HCT116 (cell line): ENCODE measurements around the gene TEKT2. TPM values are rescaled to one million over a fixed set of nuclear protein-coding genes. Genes with fewer than 3 reads are reported as not detected.

Source experiments
- ATAC-seq: fragments of 200-7000 bp; cut with Tn5 transposase; 2 replicates; pipeline ENCODE4 v1.9.1; 2020; ENCODE audit warnings: mild to moderate bottlenecking, moderate library complexity
- BruUV-seq: library from RNA; stranded (reverse); fragments of 400-500 nt; replicated peaks from 2 replicates; lab custom pipeline; 2021; lab: Mats Ljungman, UMichigan
- CTCF ChIA-PET: fragments of 300-600 bp; sonication (Branson Sonifier 250); formaldehyde crosslinking; loops from one replicate; lab custom pipeline; 2021; ENCODE audit warnings: antibody characterized with exemption; lab: Charles Lee
- POLR2A ChIA-PET: fragments of 300-600, 350-600 bp; sonication (Branson Sonifier 250); formaldehyde crosslinking; loops from one replicate; lab custom pipeline; 2021; ENCODE audit warnings: antibody characterized with exemption; lab: Charles Lee
- RAD21 ChIA-PET, 2 experiments: fragments of 300-600 bp; sonication (Branson Sonifier 250); formaldehyde crosslinking; loops; one replicate each; lab custom pipeline; 2023; ENCODE audit warnings: low total read pairs in 2 of 2; ENCODE audit not compliant: uncharacterized antibody in 2 of 2, unreplicated experiment in 2 of 2, low non-redundant PET in 1 of 2; lab: Charles Lee
- DNase-seq: peaks from one replicate; pipeline ENCODE4 v3.0.0-alpha.2; 2010; ENCODE audit warnings: low read depth, low spot score
- H2AFZ ChIP-seq: fragments of 200-600 bp; shearing (Covaris generic), sonication (generic); 2 replicates; pipeline ENCODE4 v1.6.1; 2017; ENCODE audit warnings: low read depth, mixed run types, mixed read lengths, antibody characterized with exemption, low read length; ENCODE audit not compliant: poor library complexity, severe bottlenecking
- H3K27ac ChIP-seq: 2 replicates; pipeline ENCODE4 v1.5.1; 2012; ENCODE audit warnings: low read depth, low read length
- H3K27me3 ChIP-seq: fragments of 200-600 bp; sonication (generic); 2 replicates; pipeline ENCODE4 v1.6.1; 2016; ENCODE audit warnings: mixed run types, low read length, mixed read lengths; ENCODE audit not compliant: insufficient read depth
- H3K36me3 ChIP-seq, 2 experiments: fragments of 200-500 bp in 1 of 2; fragments of 200-600 bp in 1 of 2; sonication (Bioruptor generic) in 1 of 2; sonication (generic) in 1 of 2; 2 replicates each; pipeline versions ENCODE4 v1.5.1 to v1.6.1; 2014 to 2016; ENCODE audit warnings: low read length in 2 of 2, inconsistent platforms in 1 of 2, mixed read lengths in 1 of 2, mixed run types in 1 of 2; ENCODE audit not compliant: insufficient read depth in 2 of 2, control insufficient read depth in 1 of 2
- H3K4me1 ChIP-seq, 2 experiments: fragments of 200-600 bp in 1 of 2; sonication (generic) in 1 of 2; 2 replicates each; pipeline versions ENCODE4 v1.5.1 to v1.6.1; 2012 to 2017; ENCODE audit warnings: low read length in 2 of 2, inconsistent platforms in 1 of 2, mild to moderate bottlenecking in 1 of 2, mixed read lengths in 1 of 2, mixed run types in 1 of 2, moderate library complexity in 1 of 2; ENCODE audit not compliant: insufficient read depth in 2 of 2, control insufficient read depth in 1 of 2
- H3K4me2 ChIP-seq: fragments of 200-600 bp; sonication (generic); 2 replicates; pipeline ENCODE4 v1.6.1; 2017; ENCODE audit warnings: mixed run types, low read length, mixed read lengths
- H3K4me3 ChIP-seq, 2 experiments: fragments of 200-600 bp in 1 of 2; sonication (generic) in 1 of 2; replicated peaks in 1 of 2; 2 replicates each; pipeline ENCODE4 v1.5.1; 2011 to 2016; ENCODE audit warnings: low read length in 2 of 2, control low read depth in 1 of 2, low read depth in 1 of 2, mild to moderate bottlenecking in 1 of 2, mixed read lengths in 1 of 2, mixed run types in 1 of 2
- H3K79me2 ChIP-seq: fragments of 200-600 bp; sonication (generic); 2 replicates; pipeline ENCODE4 v1.6.1; 2017; ENCODE audit warnings: mild to moderate bottlenecking, mixed run types, low read length, moderate library complexity, mixed read lengths; ENCODE audit not compliant: insufficient read depth
- H3K9ac ChIP-seq: fragments of 200-600 bp; sonication (generic); 2 replicates; pipeline ENCODE4 v1.6.1; 2016; ENCODE audit warnings: low read length, mixed read lengths
- H3K9me2 ChIP-seq: fragments of 200-600 bp; sonication (generic), shearing (Covaris generic); 2 replicates; pipeline ENCODE4 v1.6.1; 2017; ENCODE audit warnings: mixed run types, mild to moderate bottlenecking, moderate library complexity; ENCODE audit not compliant: insufficient read depth
- H3K9me3 ChIP-seq, 2 experiments: fragments of 200-500 bp in 1 of 2; fragments of 200-600 bp in 1 of 2; sonication (Bioruptor generic) in 1 of 2; sonication (generic) in 1 of 2; 2 replicates each; pipeline ENCODE4 v1.6.1; 2014 to 2017; ENCODE audit warnings: low read length in 2 of 2, mixed read lengths in 2 of 2, inconsistent platforms in 1 of 2, low read depth in 1 of 2, mild to moderate bottlenecking in 1 of 2, mixed run types in 1 of 2, moderate library complexity in 1 of 2; ENCODE audit not compliant: control insufficient read depth in 1 of 2, insufficient read depth in 1 of 2
- H4K20me1 ChIP-seq: fragments of 200-600 bp; sonication (generic), shearing (Covaris generic); 2 replicates; pipeline ENCODE4 v1.6.1; 2017; ENCODE audit warnings: mixed run types, mild to moderate bottlenecking, moderate library complexity; ENCODE audit not compliant: insufficient read depth
- ATF3 ChIP-seq: IDR thresholded peaks from 2 replicates; pipeline ENCODE4 v1.6.1; 2012
- CEBPB ChIP-seq: IDR thresholded peaks from 2 replicates; pipeline ENCODE4 v1.6.1; 2012; ENCODE audit warnings: low read depth
- CTCF ChIP-seq, 3 experiments: fragments of 200-600 bp in 1 of 3; sonication (generic) in 1 of 3; IDR thresholded peaks in 2 of 3; conservative IDR thresholded peaks in 1 of 3; 2 replicates each; pipeline ENCODE4 v1.5.1; 2012 to 2017; ENCODE audit warnings: low read depth in 2 of 3, low read length in 2 of 3, antibody characterized with exemption in 1 of 3, borderline replicate concordance in 1 of 3, control low read depth in 1 of 3, mild to moderate bottlenecking in 1 of 3, mixed read lengths in 1 of 3, mixed run types in 1 of 3, moderate library complexity in 1 of 3; ENCODE audit not compliant: insufficient read depth in 1 of 3
- EGR1 ChIP-seq: IDR thresholded peaks from 2 replicates; pipeline ENCODE4 v1.6.1; 2012; ENCODE audit warnings: low read depth
- EZH2phosphoT487 ChIP-seq: fragments of 200-600 bp; IDR thresholded peaks from 2 replicates; pipeline ENCODE4 v1.6.1; 2018; ENCODE audit warnings: antibody characterized with exemption, borderline replicate concordance
- FOSL1 ChIP-seq: IDR thresholded peaks from 2 replicates; pipeline ENCODE4 v1.6.1; 2012; ENCODE audit warnings: low read depth
- JUND ChIP-seq: IDR thresholded peaks from 2 replicates; pipeline ENCODE4 v1.6.1; 2012
- MAX ChIP-seq: IDR thresholded peaks from 2 replicates; pipeline ENCODE4 v1.6.1; 2012
- POLR2A ChIP-seq: IDR thresholded peaks from 2 replicates; pipeline ENCODE4 v1.7.0; 2011; ENCODE audit warnings: borderline replicate concordance; ENCODE audit not compliant: insufficient read depth, insufficient read length; ENCODE audit errors: extremely low read depth
- POLR2AphosphoS5 ChIP-seq: IDR thresholded peaks from 2 replicates; pipeline ENCODE4 v1.6.1; 2011; ENCODE audit warnings: mild to moderate bottlenecking, low read depth, low read length, moderate library complexity
- RAD21 ChIP-seq: IDR thresholded peaks from 2 replicates; pipeline ENCODE4 v1.6.1; 2012; ENCODE audit warnings: low read depth, mild to moderate bottlenecking
- REST ChIP-seq: IDR thresholded peaks from 2 replicates; pipeline ENCODE4 v1.6.1; 2012; ENCODE audit warnings: low read depth
- SP1 ChIP-seq: IDR thresholded peaks from 2 replicates; pipeline ENCODE4 v1.6.1; 2012; ENCODE audit warnings: low read depth
- SRF ChIP-seq: IDR thresholded peaks from 2 replicates; pipeline ENCODE4 v1.6.1; 2012; ENCODE audit warnings: low read depth
- YY1 ChIP-seq: IDR thresholded peaks from 2 replicates; pipeline ENCODE4 v1.6.1; 2011; ENCODE audit warnings: low read length, low read depth, moderate library complexity, mild to moderate bottlenecking; ENCODE audit not compliant: insufficient replicate concordance; ENCODE audit errors: extremely low read depth
- ZBTB33 ChIP-seq: IDR thresholded peaks from 2 replicates; pipeline ENCODE4 v1.6.1; 2011; ENCODE audit warnings: mild to moderate bottlenecking, low read length, moderate library complexity; ENCODE audit not compliant: insufficient replicate concordance; ENCODE audit errors: extremely low read depth
- ZFX ChIP-seq: fragments of 450-650 bp; IDR thresholded peaks from 2 replicates; pipeline ENCODE4 v1.6.1; 2017
- ZNF274 ChIP-seq: fragments of 200-500 bp; sonication (Bioruptor generic); IDR thresholded peaks from 2 replicates; pipeline ENCODE4 v1.6.1; 2014; ENCODE audit warnings: mild to moderate bottlenecking, low read depth, low read length, inconsistent platforms
- intact Hi-C: fragments of 100-400 bp; cut with micrococcal nuclease; formaldehyde crosslinking; loops from 2 replicates; pipeline ENCODE4 v1.10.0; 2022
- total RNA-seq: library from RNA; stranded (reverse); gene quantifications from one replicate; pipeline ENCODE4 v1.2.1, GENCODE V29; 2021; ENCODE audit not compliant: unreplicated experiment

TEKT2 gene
- total RNA-seq, 1 experiment from 2014 or later, result not detected

- Histone ChIP-seq H3K9ac (no peak overlapping the region), H3K4me1 (no peaks in the 10 kb centered on the region), H3K4me2 (no peak overlapping the region), H3K27ac (no peak overlapping the region), H3K9me3 (no peaks in the 10 kb centered on the region), H3K9me2 (no peaks in the 10 kb centered on the region), H3K79me2 (no peaks in the 10 kb centered on the region), H3K4me3 (no peak overlapping the region), H2AFZ (no peak overlapping the region), H3K36me3 (peaks cover 0 to 3% of the 10 kb centered on the region in 2 experiments), H4K20me1 (no peaks in the 10 kb centered on the region), H3K27me3 (no peaks in the 10 kb centered on the region)
- no peak for DNase-seq
- TF ChIP-seq POLR2AphosphoS5 (no peak), CEBPB (no peak), ZFX (no peak), JUND (no peak), FOSL1 (no peak), POLR2A (no peak), YY1 (no peak), MAX (no peak), SP1 (no peak), RAD21 (no peak), ATF3 (no peak), SRF (no peak), ZBTB33 (no peak), ZNF274 (no peak), EZH2phosphoT487 (no peak), CTCF (IDR thresholded peaks at IDR 0.05 in 2 of 3, conservative IDR thresholded peaks at IDR 0.05 in 1 of 3; ENCODE audit: borderline replicate concordance in 1 of 3, insufficient read depth in 1 of 3, low read depth in 2 of 3, low read length in 2 of 3) (no peak), EGR1 (no peak), REST (no peak)
- ChIA-PET CTCF (no interaction called here), RAD21 (no interaction called here), POLR2A (no interaction called here)
- no peak for ATAC-seq
- intact Hi-C loops, result no loop called here
- TSS peak; percentile 29 for BruUV-seq
Measured at GRCh38 chr1:36055706-36056105, 28.2 kb upstream of the TEKT2 start.
